Skeletal muscle cell (primary cell): ENCODE data around the gene AKTIP.

Experiments
- DNase-seq: peaks from one replicate; pipeline ENCODE4 v3.0.0-alpha.2; 2010; ENCODE audit warnings: low read depth
- H3K4me3 ChIP-seq: 2 replicates; pipeline ENCODE4 v1.5.1; 2011; ENCODE audit warnings: low read depth, mild to moderate bottlenecking, control low read depth, low read length, moderate library complexity

AKTIP gene

GRCh38 chr16:53492503-53492902, 10.5 kb downstream of the AKTIP start:
- no peak overlapping the region for H3K4me3 ChIP-seq
- DNase-seq, result no peak

- DNase-seq, result no peak
- H3K4me3 ChIP-seq, result no peak overlapping the region
Observed at GRCh38 chr16:53489755-53490154, 13.3 kb downstream of the AKTIP start.

GRCh38 chr16:53486230-53486629, 16.8 kb downstream of the AKTIP start:
- H3K4me3 ChIP-seq, result no peak overlapping the region
- DNase-seq, result no peak

DNA sequence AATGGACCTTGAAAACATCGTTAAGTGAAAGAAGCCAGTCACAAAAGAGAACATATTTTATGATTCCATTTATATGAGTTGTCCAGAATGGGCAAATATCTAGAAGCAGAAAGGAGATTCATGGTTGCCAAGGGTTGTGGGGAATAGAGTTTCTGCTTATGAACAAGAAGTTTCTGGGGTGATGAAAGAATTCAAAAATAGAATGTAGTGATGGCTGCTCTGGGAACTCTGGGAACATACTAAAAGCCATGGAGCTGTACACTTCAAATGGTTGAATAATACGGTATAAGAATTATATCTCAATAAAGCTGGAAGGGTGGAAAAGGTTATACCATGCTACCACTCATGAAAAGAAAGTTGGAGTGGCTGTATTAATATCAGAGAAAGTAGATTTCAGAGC, 18.5 kb downstream of the AKTIP start:
- no peak overlapping the region for H3K4me3 ChIP-seq
- DNase-seq, result no peak

DNA sequence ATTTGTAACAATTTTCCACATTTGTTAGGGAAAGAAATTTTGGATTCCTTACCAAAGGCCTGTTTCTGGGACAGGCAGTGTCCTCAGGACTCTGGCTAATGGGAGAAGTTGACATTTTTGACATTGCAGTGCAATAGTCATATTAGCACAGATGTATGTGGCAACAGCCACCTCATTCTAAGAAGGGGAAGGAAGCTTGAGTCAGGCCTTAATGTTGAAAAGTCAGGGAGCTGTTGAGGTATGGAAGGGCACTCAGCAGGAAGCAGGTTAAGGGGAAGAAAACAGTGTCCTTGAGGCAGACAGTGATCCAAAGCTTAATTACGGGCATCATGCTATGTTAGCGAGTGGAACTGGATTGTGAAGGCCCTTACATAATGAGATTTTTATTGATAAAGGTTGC, 20.9 kb downstream of the AKTIP start:
- no peak overlapping the region for H3K4me3 ChIP-seq
- no peak for DNase-seq

DNA sequence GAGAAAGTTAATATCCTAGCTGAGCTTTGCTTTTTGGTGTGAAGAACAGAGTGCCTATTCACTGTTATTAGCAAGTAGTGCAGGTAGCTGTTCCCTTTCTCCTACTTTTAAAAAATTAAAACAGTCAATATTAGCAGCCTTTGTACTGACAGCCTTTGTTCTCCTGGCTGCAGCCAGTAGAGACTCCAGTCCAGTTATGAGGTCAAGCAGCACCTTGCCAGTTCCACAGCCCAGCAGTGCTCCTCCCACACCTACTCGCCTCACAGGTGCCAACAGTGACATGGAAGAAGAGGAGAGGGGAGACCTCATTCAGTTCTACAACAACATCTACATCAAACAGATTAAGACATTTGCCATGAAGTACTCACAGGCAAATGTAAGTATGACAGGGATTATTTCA, 22.6 kb downstream of the AKTIP start:
- no peak overlapping the region for H3K4me3 ChIP-seq
- DNase-seq, result no peak

DNA sequence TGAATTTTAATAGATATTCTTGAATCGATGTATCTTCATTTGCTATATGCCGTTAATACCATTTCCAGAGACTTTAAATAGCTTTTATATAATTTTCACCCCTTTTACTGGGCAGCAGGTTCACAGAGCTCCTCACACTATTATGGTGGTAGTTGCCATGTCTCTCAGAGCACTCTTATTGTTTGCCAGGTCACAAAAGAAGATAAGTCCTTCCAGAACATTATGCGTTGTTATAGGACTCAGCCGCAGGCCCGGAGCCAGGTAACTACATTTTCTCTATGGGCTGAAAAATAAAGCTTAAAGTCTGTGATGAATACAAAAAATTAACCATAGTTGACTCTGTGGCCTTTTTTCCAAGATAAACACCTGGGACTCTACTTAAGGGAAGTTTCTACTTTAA, 24.0 kb downstream of the AKTIP start:
- no peak overlapping the region for H3K4me3 ChIP-seq
- no peak for DNase-seq

DNA sequence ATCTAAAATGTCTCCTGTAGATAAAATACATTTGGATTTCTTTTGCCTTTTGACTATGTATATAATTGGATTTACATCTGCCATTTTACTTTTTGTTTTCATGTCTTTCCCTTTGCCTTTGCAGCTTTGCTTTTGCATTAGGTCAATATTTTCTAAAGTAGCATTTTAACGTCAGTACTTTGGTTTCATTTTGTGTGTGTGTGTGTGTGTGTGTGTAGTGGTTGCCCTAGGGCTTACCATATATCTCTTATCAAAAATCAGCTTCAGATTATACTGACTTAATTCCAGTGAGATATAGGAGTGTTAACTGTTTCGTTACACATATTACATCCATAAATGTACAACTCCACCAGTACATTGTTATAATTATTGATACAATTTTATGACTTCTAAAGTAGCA, 26.1 kb downstream of the AKTIP start:
- no peak overlapping the region for H3K4me3 ChIP-seq

DNA sequence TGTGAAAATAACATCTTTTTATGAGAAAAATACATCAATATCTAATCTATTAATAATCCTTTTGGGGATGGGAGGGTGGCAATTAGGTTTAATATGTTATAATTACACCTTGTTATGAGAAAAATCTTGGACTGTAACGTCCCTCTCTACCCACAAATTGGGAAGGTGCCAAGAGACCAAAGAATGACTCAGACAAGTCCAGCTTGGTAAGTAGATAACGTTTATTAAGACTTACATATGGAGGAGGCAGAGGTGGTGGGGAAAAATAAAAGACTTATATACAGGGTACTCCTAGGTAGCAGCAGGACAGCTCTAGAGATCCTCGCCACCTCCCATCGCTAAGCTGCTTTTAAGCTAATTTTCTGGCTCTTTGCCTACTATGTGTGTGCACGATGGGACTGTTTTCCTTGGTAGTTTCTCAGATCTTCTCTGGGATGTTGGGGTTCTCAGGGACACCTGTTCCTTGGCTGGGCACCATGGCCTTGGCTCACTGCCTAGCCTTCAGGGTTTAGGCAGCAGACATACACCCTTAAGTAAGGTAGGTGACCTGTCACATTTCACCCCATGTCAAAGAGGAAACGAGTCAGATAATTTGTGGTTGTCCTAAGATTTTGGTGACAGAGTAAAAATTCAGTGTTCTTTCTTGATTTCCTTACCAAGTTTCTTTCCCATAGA, 37.3 kb downstream of the AKTIP start:
- peak; percentile 46 for DNase-seq
- H3K4me3 ChIP-seq, result no peak overlapping the region

More for the DNA sequence above, 26.1 kb downstream of the AKTIP start:
- DNase-seq, result no peak

DNA sequence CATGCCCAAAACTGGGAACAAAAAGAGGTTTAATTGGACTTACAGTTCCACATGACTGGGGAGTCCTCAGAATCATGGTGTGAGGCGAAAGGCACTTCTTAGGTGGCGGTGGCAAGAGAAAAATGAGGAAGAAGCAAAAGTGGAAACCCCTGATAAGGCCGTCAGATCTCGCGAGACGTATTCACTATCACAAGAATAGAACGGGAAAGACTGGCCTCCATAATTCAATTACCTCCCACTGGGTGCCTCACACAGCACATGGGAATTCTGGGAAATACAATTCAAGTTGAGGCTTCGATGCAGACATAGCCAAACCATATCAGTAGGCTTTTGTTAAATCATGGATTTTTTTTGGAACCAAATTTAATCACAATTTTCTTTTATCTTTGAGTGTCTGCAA, 44.4 kb downstream of the AKTIP start:
- H3K4me3 ChIP-seq, result no peak overlapping the region
- DNase-seq, result no peak

DNA sequence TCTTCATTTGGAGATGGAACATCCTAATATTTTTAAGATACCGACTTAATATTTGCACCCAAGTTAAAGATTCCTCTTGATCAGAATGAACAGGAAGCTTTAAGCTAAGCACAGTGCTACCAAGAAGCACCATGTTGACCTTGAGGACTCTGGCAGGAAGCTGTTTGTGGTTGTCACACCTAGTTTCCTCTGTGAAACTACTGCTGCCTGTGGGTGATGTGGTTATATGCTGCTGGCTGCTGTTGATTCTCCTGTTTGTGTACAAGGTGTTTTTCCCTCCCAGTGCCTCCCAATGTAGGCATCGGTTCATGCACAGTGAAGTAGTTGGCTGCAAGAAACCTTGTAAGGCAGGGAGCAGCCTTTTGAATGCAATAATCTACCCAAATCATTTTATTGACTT, 45.3 kb downstream of the AKTIP start:
- H3K4me3 ChIP-seq, result no peak overlapping the region
- DNase-seq, result no peak

- no peak for DNase-seq
- H3K4me3 ChIP-seq, result no peak overlapping the region
Observed at GRCh38 chr16:53456625-53457024, 46.4 kb downstream of the AKTIP start.

DNA sequence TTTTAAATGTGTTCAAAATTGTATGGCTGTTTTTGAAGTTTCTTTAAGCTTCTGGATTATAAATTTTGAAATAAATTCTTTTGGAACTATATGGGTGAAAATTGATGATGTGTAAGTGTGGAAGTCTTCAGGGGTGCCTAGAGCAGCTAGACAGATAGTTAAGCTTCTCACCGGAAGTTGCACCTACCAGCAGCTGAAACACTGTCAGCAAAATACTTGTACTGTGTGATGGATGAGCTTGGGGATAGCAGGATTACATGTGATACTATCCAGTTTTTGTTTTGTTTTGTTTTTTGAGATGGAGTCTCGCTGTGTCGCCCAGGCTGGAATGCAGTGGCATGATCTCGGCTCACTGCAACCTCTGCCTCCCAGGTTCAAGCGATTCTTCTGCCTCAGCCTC, 49.1 kb downstream of the AKTIP start:
- H3K4me3 ChIP-seq, result no peak overlapping the region
- DNase-seq, result no peak

- H3K4me3 ChIP-seq, result no peak overlapping the region
- DNase-seq, result no peak
Observed at GRCh38 chr16:53449816-53450517, 53.0 kb downstream of the AKTIP start.

GRCh38 chr16:53446090-53446489, 56.9 kb downstream of the AKTIP start:
- no peak overlapping the region for H3K4me3 ChIP-seq
- no peak for DNase-seq

DNA sequence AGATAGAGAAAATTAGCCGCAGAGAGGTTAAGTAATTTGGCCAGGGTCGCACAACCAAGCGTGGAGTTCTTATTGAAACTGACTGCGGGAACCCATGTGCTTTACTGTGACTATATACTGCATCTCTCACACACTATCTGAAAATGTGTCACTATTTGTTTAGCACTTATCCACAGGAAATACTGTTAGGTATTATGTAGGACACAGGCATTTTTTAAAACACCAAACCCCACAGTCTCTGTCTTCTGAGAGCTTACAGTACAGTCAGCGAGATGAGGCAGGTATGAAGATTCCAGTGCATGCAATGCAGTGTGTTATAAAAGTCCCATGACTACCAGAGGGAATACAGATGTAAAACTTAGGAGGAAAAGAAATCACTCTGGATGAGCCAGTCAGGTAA, 57.5 kb downstream of the AKTIP start:
- H3K4me3 ChIP-seq, result no peak overlapping the region
- DNase-seq, result no peak
